DND-41 (cell line): ENCODE measurements around the gene CLP1.

Experiments
- CTCF ChIP-seq: IDR thresholded peaks from 2 replicates; pipeline ENCODE4 v1.5.1; 2012; ENCODE audit warnings: borderline replicate concordance, low read length, moderate library complexity, mild to moderate bottlenecking; ENCODE audit not compliant: poor library complexity, severe bottlenecking; ENCODE audit errors: extremely low read depth
- EZH2 ChIP-seq: IDR thresholded peaks from 3 replicates; pipeline ENCODE4 v1.6.1; 2012; ENCODE audit warnings: borderline replicate concordance, low read depth, mild to moderate bottlenecking, moderate library complexity, low read length, inconsistent platforms; ENCODE audit not compliant: severe bottlenecking

GRCh38 chr11:57679396-57679795 lies 21.8 kb downstream of the CLP1 start:
- TF ChIP-seq CTCF (no peak), EZH2 (no peak)
